NCI-H345 (cell line): Measurements from ENCODE around the gene TMEM134.
"Not testable (repeated sequence)": the region's sequence is repeated elsewhere in the genome, so short reads cannot be mapped to it uniquely, and the experiment has no call there.

ENCODE experiments used
- DNase-seq: peaks from one replicate; lab custom pipeline; 2025; lab: John Stamatoyannopoulos, UW

Gene TMEM134

GRCh38 chr11:67485873-67486361 lies 16.9 kb upstream of the TMEM134 start:
- DNase-seq = not testable (repeated sequence)

- DNase-seq = no peak
Observed at GRCh38 chr11:67484847-67485311, 15.8 kb upstream of the TMEM134 start.

- DNase-seq = no peak
Observed at GRCh38 chr11:67483831-67484665, 15.0 kb upstream of the TMEM134 start.

- DNase-seq = peak; percentile 99
Observed at GRCh38 chr11:67482827-67483798, 14.1 kb upstream of the TMEM134 start, which contains the start of gene AIP. TSS of gene AIP (plus strand) at chr11:67483026. CDS start at chr11:67483159, 133 bp downstream.

GRCh38 chr11:67482275-67482826 lies 13.3 kb upstream of the TMEM134 start:
- DNase-seq = no peak

- DNase-seq = not testable (repeated sequence)
Observed at GRCh38 chr11:67477344-67478050, 8.4 kb upstream of the TMEM134 start.

- not testable (repeated sequence) for DNase-seq
Observed at GRCh38 chr11:67476692-67477091, 7.6 kb upstream of the TMEM134 start.

- no peak for DNase-seq
Observed at GRCh38 chr11:67472882-67473281, 3.8 kb upstream of the TMEM134 start.

GRCh38 chr11:67470337-67471002 lies 1.4 kb upstream of the TMEM134 start:
- DNase-seq = no peak

GRCh38 chr11:67469508-67469811 lies 409 bp upstream of the TMEM134 start:
- no peak for DNase-seq

- DNase-seq = peak; percentile 13
Observed at GRCh38 chr11:67468456-67468758, 644 bp downstream of the TMEM134 start.

- DNase-seq = peak; percentile 19
Observed at GRCh38 chr11:67468056-67468455, 995 bp downstream of the TMEM134 start.

GRCh38 chr11:67466962-67467771 lies 1.9 kb downstream of the TMEM134 start:
- no peak for DNase-seq

- DNase-seq = no peak
Observed at GRCh38 chr11:67466367-67466766, 2.7 kb downstream of the TMEM134 start.

- not testable (repeated sequence) for DNase-seq
Observed at GRCh38 chr11:67465530-67465929, 3.5 kb downstream of the TMEM134 start.

- DNase-seq = no peak
Observed at GRCh38 chr11:67465189-67465510, 3.9 kb downstream of the TMEM134 start.

- peak; percentile 72 for DNase-seq
Observed at GRCh38 chr11:67464411-67465188, 4.5 kb downstream of the TMEM134 start.

- DNase-seq = no peak
Observed at GRCh38 chr11:67463680-67464410, 5.2 kb downstream of the TMEM134 start.

- DNase-seq = no peak
Observed at GRCh38 chr11:67463186-67463585, 5.9 kb downstream of the TMEM134 start.
